Stimulated activated naive CD4-positive, alpha-beta T cell treated with Interleukin-2 at 50 U/mL for 16 hours (primary cell): ENCODE data around the gene ZMYND12.
A peak's percentile ranks its signal among the peaks of the same experiment; 100 is the strongest.

Experiments used
- DNase-seq: peaks from one replicate; lab custom pipeline; 2025; lab: John Stamatoyannopoulos, UW

ZMYND12 gene

GRCh38 chr1:42392255-42392654 lies 63.6 kb downstream of the ZMYND12 start:
- no peak for DNase-seq

- no peak for DNase-seq
Measured at GRCh38 chr1:42386051-42386450, 69.8 kb downstream of the ZMYND12 start.

DNA sequence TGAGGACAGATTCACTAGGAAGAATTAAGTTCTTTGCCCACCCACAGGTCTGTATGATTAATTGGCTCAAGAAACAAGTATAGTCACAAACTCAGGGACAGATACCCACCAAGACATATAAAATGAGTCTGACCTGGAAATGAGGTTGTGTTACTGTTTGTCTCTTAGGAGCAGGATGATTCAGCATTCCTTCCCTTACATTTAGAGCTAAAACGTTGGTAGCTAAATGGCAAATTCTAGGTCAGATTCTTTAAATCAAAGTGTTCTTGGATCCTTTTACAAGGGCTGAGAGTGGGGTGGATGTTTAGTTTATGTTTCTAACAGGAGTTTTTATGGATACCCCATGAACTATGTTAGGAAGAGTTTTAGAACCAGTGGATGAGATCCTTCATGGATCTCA lies 70.5 kb downstream of the ZMYND12 start:
- DNase-seq = no peak

DNA sequence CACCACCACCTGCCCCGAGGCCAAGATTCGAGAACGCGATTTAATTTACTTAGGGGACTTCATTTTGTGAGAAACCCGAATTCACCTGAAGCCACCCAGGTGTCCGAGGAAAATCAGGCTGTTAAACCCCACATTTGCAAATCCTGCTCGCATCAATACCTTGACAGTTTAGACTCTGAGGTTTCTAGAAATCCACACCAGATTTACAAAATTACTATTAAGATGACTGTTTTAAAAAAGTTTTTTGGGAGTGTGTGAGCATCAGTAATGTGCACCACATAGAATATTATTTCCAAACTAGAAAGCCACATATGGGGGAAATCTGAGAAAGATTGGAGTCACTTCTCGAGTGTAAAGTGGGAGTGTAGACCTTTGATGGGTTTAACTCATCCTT lies 74.5 kb downstream of the ZMYND12 start:
- no peak for DNase-seq

DNA sequence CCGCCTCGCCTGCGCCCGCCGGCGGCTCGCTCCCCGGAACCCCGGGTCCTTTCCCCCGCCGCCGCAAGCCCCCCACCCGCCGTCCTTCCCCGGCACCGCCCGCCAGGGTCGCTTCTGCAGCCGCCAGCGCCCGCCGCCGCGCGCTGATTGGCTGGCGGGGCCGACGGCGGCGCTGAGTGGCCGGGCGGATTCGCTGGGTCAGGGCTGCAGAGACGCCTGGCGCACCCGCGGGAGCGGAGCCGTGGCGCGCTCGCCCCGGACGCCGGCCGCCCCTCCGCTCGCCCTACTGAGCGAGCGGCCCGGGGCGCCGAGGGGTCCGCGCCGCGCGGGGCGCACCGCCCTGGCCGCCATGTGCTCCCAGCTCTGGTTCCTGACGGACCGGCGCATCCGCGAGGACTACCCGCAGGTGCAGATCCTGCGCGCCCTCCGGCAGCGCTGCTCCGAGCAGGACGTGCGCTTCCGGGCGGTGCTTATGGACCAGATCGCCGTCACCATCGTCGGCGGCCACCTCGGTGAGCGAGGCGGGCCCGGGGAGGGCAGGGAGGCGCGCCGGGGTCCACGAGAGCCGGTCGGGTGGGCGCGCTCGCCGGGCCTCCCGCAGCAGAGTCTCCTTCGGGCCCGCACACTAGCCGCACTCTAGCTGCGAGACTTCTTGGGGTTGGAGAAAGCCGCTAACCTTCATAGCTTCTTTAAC lies 75.1 kb downstream of the ZMYND12 start, which contains the start of gene RIMKLA:
Gene RIMKLA (plus strand): TSS at position 207 of the 694 bp plus-strand sequence. CDS start 143 bp downstream, at position 350.
- DNase-seq = peak; percentile 29
